RCC 7860 (cell line): ENCODE data around the gene CCP110.
A peak's percentile ranks its signal among the peaks of the same experiment; 100 is the strongest.
"Not testable (repeated sequence)": the region's sequence is repeated elsewhere in the genome, so short reads cannot be mapped to it uniquely, and the experiment has no call there.

ENCODE experiments used
- DNase-seq: peaks from one replicate; pipeline ENCODE4 v3.0.0-alpha.2; 2015; ENCODE audit warnings: low spot score
- FAIRE-seq: peaks from 2 replicates; lab custom pipeline; 2012; peaks lifted over from hg19 to GRCh38; lab: Jason Lieb, UNC

CCP110 gene

GRCh38 chr16:19543278-19543996 is 19.7 kb downstream of the CCP110 start:
- DNase-seq, result not testable (repeated sequence)

GRCh38 chr16:19548144-19548543 is 24.4 kb downstream of the CCP110 start:
- no peak for DNase-seq

More at GRCh38 chr16:19543278-19543996, 19.7 kb downstream of the CCP110 start:
- FAIRE-seq, result not testable (repeated sequence)

DNA sequence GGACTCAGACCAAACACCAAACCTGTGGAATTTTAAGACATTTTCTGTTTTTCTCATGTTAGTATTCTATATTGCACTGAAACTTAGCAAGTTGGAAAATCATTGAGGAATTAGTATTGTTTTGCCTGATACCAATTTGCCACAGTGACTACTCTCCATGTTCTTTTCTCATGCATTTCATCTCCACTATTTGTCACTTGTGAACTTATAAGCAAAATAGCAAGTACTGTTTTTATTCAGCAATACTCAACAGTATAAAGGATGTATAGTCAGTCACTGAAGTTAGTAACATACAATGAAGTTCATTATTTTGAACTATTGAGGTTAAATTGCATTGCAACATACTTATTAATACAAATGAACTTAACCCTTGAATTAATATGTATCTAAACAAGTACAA is 25.9 kb downstream of the CCP110 start:
- FAIRE-seq, result no peak
- DNase-seq, result no peak

More at GRCh38 chr16:19548144-19548543, 24.4 kb downstream of the CCP110 start:
- no peak for FAIRE-seq

DNA sequence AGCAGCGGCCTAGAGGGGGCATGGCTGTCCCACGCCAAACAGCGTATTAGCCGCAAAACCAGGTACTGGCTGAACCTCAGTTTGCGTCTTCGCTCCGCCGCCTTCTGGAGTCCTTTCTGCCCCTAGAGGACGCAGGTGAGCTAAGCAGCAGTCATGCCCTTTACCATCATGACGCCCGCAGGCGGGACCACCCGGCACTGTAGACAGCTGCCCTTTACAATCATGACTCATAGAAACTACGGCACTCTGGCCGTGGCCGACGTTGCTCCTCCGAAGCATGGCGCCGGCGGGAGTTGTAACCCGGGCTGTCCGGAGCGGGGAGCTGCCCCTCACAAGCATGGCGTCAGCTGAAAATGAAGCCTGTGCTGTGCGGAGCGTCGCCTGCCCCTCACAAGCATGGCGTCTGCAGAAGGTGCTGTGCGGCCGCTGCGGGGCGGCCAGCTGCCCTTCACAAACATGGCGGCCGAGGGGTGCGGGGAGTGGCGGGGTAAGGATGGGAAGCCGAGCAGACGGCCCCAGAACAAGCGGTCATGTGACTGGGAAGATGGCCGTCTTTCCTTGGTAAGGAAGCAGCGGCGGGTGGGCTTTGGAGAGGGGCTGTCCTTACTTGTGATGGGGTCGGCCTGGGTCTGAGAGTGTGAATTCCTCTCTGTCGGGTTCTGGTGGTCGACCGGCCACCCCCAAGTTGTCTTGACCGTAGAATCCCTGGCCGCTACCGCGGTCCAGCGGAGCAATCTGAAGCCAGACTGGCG is 31.6 kb downstream of the CCP110 start, which contains the start of gene VPS35L:
TSS of gene VPS35L (plus strand) at position 518 of the 752 bp plus-strand sequence. CDS start at position 545, 27 bp downstream.
- FAIRE-seq (no peak), DNase-seq (peak; percentile 82)

DNA sequence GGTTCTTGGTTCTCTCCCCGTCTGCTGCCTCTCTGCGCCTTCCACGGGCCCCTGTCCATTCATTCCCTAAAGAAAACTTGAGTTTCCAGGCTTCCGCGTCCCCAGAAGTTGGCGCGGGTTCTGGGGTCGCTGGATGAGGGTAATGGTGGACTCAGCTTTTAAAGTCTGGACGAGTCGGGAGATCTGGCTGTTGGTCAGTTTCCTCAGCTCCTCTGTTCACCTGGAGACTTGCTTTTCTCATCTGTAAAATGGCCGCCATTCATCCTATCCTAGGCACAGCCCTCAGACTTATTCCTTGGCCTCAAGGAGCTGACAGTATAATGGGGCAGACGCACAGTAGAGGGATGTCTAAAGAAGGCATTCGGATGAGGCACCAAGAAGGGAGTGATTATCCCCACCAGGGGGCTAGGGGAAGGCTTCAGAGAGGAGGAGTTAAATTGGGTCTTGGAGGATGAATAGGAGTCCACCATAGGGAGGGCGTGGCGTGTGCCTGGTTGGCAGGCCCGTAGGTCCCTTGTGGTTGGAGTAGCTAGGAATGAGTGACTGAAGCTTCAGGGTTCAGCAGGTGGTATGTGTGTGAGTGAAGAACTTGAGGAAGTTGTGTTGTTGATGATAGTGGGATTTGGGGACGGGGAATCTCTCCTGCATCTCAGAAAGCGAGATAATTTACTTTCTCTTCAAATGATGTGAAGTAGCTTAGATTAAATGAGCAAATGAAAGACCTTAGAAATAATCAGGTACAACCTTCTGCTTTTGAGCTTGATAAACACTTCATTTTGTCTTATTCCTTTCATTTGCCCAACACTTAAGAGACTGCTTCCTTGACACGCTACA is 32.4 kb downstream of the CCP110 start:
- DNase-seq (no peak), FAIRE-seq (no peak)

GRCh38 chr16:19559242-19559910 is 35.6 kb downstream of the CCP110 start:
- DNase-seq (peak; percentile 49), FAIRE-seq (peak; percentile 47)

- no peak for FAIRE-seq
- no peak for DNase-seq
Measured at GRCh38 chr16:19560078-19560477, 36.3 kb downstream of the CCP110 start.

DNA sequence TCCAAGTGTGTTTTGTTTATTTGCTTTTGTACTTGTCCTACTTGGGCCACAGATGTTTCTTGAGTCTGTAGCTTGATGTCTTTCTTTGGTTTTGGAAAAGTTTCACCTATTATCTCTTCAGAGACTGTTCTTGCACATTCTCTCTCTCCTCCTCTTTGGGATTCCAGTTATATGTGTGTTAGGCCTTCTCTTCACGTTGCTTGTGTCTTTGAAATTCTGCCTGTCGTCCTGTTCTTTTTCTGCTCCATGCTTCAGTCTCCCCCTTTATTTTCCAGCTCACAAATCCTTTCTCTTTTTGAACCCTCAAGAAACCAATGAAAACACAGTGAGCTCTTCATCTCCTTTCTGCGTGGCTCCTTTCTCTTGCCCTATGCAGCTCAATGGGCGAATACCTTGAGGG is 39.6 kb downstream of the CCP110 start:
- no peak for FAIRE-seq
- no peak for DNase-seq

DNA sequence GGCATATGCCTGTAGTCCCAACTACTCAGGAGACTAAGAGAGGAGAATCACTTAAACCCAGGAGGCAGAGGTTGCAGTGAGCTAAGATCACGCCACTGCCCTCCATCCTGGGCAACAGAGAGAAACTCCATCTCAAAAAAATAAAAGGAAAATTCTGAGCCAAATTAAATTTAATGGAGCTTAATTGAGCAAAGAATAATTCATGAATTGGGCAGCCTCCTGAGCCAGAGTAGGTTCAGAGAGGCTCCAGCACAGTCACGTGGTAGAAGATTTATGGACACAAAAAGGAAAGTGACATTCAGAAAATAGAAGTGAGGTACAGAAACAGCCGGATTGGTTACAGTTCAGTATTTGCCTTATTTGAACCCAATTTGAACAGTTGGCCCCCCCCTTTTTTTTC is 42.6 kb downstream of the CCP110 start:
- no peak for DNase-seq
- no peak for FAIRE-seq

- FAIRE-seq (no peak), DNase-seq (no peak)
Measured at GRCh38 chr16:19567560-19567959, 43.8 kb downstream of the CCP110 start.

GRCh38 chr16:19573997-19574396 is 50.3 kb downstream of the CCP110 start:
- no peak for DNase-seq
- no peak for FAIRE-seq

DNA sequence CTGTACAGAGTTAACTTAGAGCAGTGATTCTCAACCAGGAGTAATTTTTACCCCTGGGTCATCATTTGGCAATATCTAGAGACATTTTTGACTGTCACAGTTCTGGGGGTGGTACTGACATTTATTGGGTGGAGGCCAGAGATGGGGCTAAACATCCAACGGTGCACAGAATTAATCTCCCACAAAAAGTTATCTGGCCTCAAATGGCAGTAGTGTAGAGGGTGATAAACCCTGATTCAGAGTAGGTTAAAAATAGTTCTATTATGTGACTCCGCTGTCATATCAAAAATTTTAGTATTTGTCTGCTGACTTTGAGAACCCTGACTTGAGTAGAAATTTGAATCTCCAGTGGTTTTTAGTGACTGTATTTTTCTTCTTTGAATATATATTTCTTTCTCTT is 50.9 kb downstream of the CCP110 start:
- FAIRE-seq, result no peak
- no peak for DNase-seq

- FAIRE-seq (no peak), DNase-seq (no peak)
Measured at GRCh38 chr16:19578378-19578971, 54.7 kb downstream of the CCP110 start.

- no peak for FAIRE-seq
- DNase-seq, result no peak
Measured at GRCh38 chr16:19582050-19582831, 58.5 kb downstream of the CCP110 start.

DNA sequence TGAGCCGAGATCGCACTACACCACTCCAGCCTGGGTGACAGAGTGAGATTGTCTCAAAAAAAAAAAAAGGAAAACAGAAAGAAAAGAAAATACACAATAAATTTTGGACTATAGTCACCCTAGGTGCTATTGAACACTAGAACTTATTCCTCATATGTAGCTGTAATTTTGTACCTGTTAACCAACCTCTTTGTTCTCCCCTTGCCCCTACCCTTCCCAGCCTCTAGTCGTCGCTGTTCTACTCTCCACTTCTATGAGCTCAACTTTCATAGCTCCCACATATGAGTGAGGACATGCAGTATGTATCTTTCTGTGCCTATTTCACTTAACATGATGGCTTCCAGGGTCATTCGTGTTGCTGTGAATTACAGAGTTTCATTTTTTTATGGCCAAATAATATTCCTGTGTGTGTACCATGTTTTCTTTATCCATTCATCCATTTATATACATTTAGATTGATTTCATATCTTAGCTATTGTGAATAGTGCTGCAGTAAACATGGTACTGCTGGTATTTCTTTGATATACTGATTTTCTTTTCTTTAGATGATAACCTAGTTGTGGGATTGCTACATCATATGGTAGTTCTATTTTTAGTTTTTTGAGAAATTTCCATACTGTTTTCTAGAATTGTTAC is 60.0 kb downstream of the CCP110 start:
- DNase-seq (peak; percentile 48), FAIRE-seq (no peak)

GRCh38 chr16:19588661-19589060 is 64.9 kb downstream of the CCP110 start:
- FAIRE-seq (no peak), DNase-seq (no peak)

DNA sequence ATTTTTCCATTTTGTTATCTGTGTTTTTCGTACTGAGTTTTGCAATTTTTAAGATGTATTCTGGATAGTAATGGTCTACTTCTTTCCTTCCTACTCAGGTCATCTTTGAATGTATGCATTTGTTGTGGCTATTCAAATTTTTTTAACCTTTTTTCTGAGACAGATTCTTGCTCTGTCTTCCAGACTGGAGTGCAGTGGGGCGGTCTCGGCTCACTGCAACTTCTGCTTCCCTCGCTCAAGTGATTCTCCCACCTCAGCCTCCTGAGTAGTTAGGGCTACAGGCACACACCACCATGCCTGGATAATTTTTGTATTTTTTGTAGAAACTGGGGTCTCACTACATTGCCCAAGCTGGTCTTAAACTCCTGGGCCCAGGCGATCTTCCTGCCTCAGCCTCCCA is 65.4 kb downstream of the CCP110 start:
- DNase-seq (no peak), FAIRE-seq (no peak)

GRCh38 chr16:19589771-19590302 is 66.1 kb downstream of the CCP110 start:
- no peak for DNase-seq
- FAIRE-seq, result no peak
